Uterus (tissue), 2 donors: ENCODE data around the gene HS6ST1.

Source experiments
- CTCF ChIP-seq, 4 experiments: fragments of 200-600 bp in 2 of 4; fragments of 450-650 bp in 2 of 4; sonication (generic) in 2 of 4; IDR thresholded peaks; one replicate each; pipeline ENCODE4 v1.5.1; 2016 to 2019; ENCODE audit warnings: antibody characterized with exemption in 4 of 4, mild to moderate bottlenecking in 2 of 4, moderate library complexity in 1 of 4
- POLR2A ChIP-seq, 2 donors: fragments of 450-650 bp; IDR thresholded peaks; one replicate each; pipeline ENCODE4 v1.6.1; 2016; ENCODE audit warnings: antibody characterized with exemption in 2 of 2, mild to moderate bottlenecking in 1 of 2, moderate library complexity in 1 of 2

DNA sequence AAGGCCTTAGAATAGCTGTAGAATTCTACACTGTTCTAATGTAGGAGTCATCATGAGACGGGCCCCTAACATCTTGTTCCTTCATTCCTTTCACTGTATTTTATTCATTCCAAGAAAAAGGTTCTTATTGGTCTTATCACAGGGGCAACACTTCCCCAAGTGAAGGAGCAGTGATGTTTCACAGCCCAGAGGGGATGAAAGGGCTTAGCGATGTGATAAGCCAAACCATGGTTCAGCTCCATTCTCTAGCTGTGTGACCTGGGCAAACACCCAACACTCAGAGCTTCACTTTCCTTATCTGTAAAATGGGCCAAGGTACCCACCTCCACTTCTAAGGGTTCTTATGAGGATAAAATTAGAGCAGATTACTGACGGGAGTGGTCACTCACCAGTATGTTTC lies 25.4 kb upstream of the HS6ST1 start:
- TF ChIP-seq CTCF (IDR thresholded peaks at IDR 0.05) (no peak), POLR2A (IDR thresholded peaks at IDR 0.05) (no peak)
